Breast epithelium (tissue), 3 donors: ENCODE measurements around the gene C11orf24.

Source experiments
- CTCF ChIP-seq, 3 donors: fragments of 450-650 bp; IDR thresholded peaks; one replicate each; pipeline ENCODE4 v1.5.1; 2016 to 2017; ENCODE audit warnings: antibody characterized with exemption in 3 of 3, mild to moderate bottlenecking in 3 of 3, moderate library complexity in 3 of 3
- POLR2A ChIP-seq: fragments of 450-650 bp; IDR thresholded peaks from one replicate; pipeline ENCODE4 v1.6.1; 2016; ENCODE audit warnings: antibody characterized with exemption, mild to moderate bottlenecking, moderate library complexity

GRCh38 chr11:68259122-68259959, 12.4 kb downstream of the C11orf24 start:
- TF ChIP-seq CTCF (IDR thresholded peaks at IDR 0.05): no peak
- TF ChIP-seq POLR2A: no peak
